Pulmonary artery endothelial cell (primary cell): Measurements from ENCODE around the gene CD302. TPM values are rescaled to one million over a fixed set of nuclear protein-coding genes. Genes with fewer than 3 reads are reported as not detected.
A peak's percentile ranks its signal among the peaks of the same experiment; 100 is the strongest.
"Not testable (repeated sequence)": the region's sequence is repeated elsewhere in the genome, so short reads cannot be mapped to it uniquely, and the experiment has no call there.

Source experiments
- DNase-seq: peaks from one replicate; pipeline ENCODE4 v3.0.0-alpha.2; 2011; ENCODE audit warnings: low read depth, low spot score
- total RNA-seq: library from RNA; depleted of rRNA; stranded (reverse); fragments of >200 nt; gene quantifications from 2 replicates; pipeline ENCODE4 v1.2.3, GENCODE V29; 2014

CD302 gene
- total RNA-seq, 1 donor from 2014 or later: 7.5 TPM

- DNase-seq: no peak
These were observed 43.0 kb downstream of the CD302 start for GRCh38 chr2:159755014-159755413.

DNA sequence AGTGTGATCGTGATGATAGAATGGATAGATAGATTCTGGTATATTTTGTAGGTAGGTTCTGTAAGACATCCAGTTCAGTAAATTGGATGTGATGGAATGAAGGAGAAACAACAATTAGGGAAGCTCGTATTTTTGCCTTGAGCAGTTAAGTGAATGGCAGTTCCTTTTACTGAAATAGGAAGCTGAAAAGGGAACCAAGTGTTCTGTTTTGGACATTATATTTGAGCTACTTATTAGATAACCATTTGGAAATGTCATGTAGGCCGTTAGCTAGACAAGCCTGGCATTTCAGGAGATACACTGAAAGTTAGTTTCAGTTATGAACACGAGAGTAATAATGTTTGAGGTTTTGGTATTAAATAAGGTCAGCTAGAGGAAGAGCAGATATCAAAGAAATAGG lies 44.2 kb downstream of the CD302 start:
- no peak for DNase-seq

DNA sequence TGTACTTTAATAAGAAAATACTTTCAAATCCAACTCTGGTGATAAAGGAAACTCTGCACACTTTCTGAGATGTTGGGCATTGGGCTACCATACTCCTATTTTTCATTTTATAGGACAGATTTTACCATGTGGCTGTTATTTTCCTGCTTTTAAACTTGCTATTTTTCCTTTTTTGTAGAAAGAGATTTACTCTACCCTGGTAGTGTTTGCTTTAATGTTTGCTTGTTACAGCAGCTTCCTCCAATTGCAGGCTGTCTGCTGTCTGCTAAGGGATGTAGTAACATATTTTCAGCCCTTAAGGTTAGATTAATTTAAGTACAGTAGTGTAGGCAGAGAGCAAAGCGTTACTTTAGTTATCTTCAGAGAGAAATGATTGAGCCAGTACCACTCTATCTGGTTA lies 47.1 kb downstream of the CD302 start:
- no peak for DNase-seq

DNA sequence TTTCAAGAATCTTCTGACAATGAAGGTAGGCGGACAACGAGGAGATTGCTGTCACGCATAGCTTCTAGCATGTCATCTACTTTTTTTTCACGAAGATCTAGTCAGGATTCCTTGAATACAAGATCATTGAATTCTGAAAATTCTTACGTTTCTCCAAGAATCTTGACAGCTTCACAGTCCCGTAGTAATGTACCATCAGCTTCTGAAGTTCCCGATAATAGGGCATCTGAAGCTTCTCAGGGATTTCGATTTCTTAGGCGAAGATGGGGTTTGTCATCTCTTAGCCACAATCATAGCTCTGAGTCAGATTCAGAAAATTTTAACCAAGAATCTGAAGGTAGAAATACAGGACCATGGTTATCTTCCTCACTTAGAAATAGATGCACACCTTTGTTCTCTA lies 49.9 kb downstream of the CD302 start:
- no peak for DNase-seq

GRCh38 chr2:159745237-159745636 lies 52.8 kb downstream of the CD302 start:
- DNase-seq: not testable (repeated sequence)

GRCh38 chr2:159744363-159744762 lies 53.6 kb downstream of the CD302 start:
- DNase-seq: peak; percentile 70

DNA sequence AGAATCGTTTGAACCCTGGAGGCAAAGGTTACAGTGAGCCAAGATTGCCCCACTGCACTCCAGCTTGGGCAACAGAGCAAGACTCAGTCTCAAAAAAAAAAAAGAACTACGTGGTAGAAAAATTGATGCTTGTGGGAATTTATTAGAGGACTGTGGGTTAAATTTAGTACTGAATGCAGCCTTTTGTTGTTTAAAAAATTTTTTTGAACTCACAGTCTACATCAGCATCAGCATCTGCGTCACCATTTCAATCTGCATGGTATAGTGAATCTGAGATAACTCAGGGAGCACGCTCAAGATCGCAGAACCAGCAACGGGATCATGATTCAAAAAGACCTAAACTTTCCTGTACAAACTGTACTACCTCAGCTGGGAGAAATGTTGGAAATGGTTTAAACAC lies 55.2 kb downstream of the CD302 start:
- no peak for DNase-seq

DNA sequence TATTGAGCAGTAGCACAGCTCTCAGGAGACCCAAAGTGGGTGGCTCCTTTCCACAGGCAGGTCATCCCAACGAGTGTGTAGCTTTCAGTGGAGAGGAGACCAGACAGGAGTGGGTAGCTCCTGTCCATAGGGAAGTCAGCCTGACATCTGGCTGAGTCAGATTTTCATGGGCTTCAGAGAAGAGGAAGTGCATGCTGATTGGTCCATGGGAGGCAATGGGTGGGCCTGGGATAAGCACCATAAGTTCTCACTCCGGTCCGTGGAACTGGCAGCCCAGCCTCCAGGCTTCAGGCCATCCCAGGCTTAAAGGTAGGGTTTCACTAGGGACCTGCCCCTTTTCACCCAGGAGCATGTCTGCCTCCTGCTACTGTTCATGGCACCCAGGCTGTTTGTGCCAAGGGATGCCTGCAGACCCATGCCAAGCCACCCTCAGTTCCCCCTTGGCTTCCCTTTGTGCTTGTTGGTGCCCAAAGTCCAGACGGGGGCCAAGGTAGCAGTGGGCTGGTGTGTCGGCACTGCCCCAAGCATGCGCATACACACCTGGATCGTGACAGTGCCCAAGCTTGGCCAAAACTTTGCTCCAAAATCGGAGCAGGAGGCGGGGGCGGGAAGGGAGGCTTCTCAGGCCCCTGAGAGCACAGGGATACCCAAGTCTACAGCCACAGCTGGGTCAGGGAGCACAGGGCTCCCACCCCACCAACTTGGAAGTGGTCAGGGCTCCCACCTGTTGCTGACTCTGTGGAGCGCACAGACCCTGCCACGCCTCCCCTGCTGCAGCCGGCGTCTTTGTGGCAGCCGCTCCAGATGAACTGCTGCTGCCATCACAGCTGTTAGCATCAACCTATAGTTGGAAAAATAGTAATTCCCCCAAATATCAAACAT lies 59.3 kb downstream of the CD302 start:
- DNase-seq: no peak

- DNase-seq: no peak
These were observed 60.1 kb downstream of the CD302 start for GRCh38 chr2:159737917-159738296.

DNA sequence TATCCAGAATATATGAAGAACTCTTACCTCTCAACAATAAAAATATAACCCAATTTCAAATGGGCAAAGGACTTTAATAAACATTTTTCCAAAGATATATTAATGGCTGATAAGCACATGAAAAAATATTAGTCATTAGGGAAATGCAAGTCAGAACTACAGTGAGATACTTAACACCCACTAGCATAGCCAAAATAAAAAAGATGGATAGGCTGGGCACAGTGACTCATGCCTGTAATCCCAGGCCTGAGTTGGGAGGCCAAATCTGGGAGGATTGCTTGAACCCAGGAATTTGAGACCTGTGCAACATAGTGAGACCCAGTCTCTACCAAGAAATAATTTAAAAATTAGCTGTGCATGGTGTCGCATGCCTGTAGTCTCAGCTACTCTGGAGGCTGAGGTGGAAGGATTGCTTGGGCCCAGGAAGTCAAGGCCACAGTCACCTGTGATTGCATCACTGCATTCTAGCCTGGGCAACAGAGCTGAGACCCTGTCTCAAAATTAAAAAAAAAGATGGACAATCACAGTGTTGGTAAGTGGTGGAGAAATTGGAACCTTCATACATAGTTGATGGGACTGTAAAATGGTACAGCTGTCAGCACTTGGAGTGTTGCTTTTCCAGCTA lies 60.6 kb downstream of the CD302 start:
- DNase-seq: no peak

DNA sequence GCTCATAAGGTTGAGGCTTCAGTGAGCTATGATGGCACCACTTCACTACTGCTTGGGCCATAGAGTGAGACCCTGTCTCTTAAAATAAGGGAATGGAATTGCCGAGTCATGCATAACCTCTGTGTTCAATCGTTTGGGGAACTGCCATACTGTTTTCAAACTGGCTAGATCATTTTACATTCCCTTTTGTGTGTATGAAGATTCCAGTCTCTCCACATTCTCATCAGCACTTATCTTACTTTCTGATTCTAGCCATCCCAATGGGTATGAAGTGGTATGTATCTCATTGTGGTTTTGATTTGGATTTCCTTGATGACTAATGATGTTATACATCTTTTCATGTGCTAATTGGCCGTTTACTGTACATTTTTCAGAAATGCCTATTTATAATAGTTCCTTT lies 62.0 kb downstream of the CD302 start:
- DNase-seq: no peak

DNA sequence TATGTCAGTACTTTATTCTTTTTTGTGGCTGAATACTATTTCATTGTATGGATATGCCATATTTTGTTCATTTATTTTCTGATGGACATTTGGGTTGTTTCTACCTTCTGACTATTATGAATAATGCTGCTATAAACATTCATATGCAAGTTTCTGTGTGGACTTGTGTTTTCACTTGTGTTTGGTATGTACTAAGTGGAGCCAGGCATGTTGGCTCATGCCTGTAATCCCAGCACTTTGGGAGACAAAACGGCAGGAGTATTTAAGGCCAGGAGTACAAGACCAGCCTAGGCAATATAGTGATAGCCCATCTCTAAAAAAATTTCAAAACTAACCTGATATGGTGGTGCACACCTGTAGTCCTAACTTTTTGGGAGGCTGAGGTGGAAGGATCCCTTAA lies 62.4 kb downstream of the CD302 start:
- no peak for DNase-seq

DNA sequence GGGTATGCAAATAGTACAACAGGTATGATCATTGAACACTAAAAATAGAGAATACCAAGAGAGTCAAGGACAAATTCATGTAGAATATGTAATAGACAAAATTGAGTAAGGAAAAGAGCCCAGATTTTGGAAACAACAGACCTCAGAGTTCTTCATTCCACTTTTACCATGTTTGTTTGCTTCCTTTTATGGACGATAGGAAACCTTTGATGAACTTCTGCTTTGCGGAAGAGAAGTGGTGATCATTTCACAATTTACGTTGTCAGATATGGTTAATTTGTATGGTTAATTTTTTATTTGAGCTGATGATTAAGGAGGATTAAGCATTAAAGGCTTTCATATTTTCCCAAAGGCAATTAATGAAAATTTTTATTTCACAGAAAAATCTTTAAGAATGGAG lies 69.4 kb downstream of the CD302 start:
- no peak for DNase-seq

GRCh38 chr2:159725713-159726112 lies 72.3 kb downstream of the CD302 start:
- DNase-seq: no peak

DNA sequence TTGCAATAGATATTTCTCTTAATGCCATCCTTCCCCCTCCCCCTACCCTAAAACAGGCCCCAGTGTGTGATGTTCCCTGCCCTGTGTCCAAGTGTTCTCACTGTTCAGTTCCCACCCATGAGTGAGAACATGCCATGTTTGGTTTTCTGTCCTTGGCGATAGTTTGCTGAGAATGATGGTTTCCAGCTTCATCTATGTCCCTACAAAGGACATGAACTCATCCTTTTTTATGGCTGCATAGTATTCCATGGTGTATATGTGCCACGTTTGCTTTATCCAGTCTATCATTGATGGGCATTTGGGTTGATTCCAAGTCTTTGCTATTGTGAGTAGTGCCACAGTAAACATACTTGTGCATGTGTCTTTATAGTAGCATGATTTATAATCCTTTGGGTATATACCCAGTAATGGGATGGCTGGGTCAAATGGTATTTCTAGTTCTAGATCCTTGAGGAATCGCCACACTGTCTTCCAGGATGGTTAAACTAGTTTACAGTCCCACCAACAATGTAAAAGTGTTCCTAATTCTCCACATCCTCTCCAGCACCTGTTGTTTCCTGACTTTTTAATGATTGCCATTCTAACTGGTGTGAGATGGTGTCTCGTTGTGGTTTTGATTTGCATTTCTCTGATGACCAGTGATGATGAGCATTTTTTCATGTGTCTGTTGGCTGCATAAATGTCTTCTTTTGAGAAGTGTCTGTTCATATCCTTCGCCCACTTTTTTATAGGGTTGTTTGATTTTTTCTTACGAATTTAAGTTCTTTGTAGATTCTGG lies 73.0 kb downstream of the CD302 start:
- DNase-seq: not testable (repeated sequence)

DNA sequence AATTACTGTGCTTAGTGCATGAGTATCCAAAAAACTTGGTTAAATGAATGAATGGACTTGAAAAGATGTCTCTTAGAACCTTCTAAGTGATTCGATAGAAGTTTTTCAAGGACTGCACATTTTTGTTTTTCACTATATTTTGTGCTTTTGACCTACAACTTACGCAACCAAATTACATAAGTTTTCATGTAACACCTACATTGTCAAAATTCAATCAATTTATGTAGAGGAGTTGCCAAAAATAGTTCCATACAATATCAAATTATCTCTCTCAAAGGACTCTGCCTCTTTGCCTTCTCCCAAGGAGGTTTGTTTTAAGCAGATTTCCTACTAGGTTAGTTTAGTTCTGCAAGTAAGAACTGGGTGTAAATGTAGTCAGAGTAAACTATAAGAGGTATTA lies 75.4 kb downstream of the CD302 start:
- DNase-seq: no peak

- no peak for DNase-seq
These were observed 77.3 kb downstream of the CD302 start for GRCh38 chr2:159720676-159721075.

Other genes starting within 250 kb of the CD302 start
- gene BAZ2B, start 181.7 kb downstream of the CD302 start, total RNA-seq: 76.6 and 81.9 TPM in 2 replicates
- gene MARCHF7, start 85.7 kb downstream of the CD302 start, total RNA-seq: 100 and 116 TPM in 2 replicates
- gene LY75, start 106.5 kb upstream of the CD302 start, total RNA-seq: 28.1 and 56.4 TPM in 2 replicates